Activated B cell treated with CpG ODN at 0.5 μM for 24 hours (primary cell): ENCODE results near the gene GABBR2. TPM values are rescaled to one million over a fixed set of nuclear protein-coding genes. Genes with fewer than 3 reads are reported as not detected.
"Not testable (repeated sequence)": the region's sequence is repeated elsewhere in the genome, so short reads cannot be mapped to it uniquely, and the experiment has no call there.

Source experiments
- ATAC-seq: fragments of 200-7000 bp; cut with Tn5 transposase; one replicate; pipeline ENCODE4 v1.10.0; 2021; ENCODE audit warnings: low read depth, mild to moderate bottlenecking, moderate library complexity
- CTCF ChIA-PET: fragments of 350-600 bp; sonication (Branson Sonifier 250); formaldehyde crosslinking; loops from one replicate; lab custom pipeline; 2021; ENCODE audit warnings: antibody characterized with exemption; lab: Charles Lee
- POLR2A ChIA-PET: fragments of 350-600 bp; sonication (Branson Sonifier 250); formaldehyde crosslinking; loops from one replicate; lab custom pipeline; 2021; ENCODE audit warnings: antibody characterized with exemption; lab: Charles Lee
- DNase-seq: peaks from one replicate; pipeline ENCODE4 v3.0.0; 2022
- H3K27ac Mint-ChIP-seq: one replicate; pipeline ENCODE4 v1.8.0; 2020; ENCODE audit warnings: mixed read lengths
- H3K27me3 Mint-ChIP-seq: one replicate; pipeline ENCODE4 v1.8.0; 2021; ENCODE audit warnings: mixed read lengths
- H3K36me3 Mint-ChIP-seq: one replicate; pipeline ENCODE4 v1.8.0; 2021; ENCODE audit warnings: low read depth, mixed read lengths
- H3K4me1 Mint-ChIP-seq: one replicate; pipeline ENCODE4 v1.8.0; 2021; ENCODE audit warnings: mixed read lengths
- H3K4me3 Mint-ChIP-seq: one replicate; pipeline ENCODE4 v1.8.0; 2020; ENCODE audit warnings: mild to moderate bottlenecking, mixed read lengths
- H3K9me3 Mint-ChIP-seq: one replicate; pipeline ENCODE4 v1.8.0; 2020; ENCODE audit warnings: mixed read lengths
- CTCF ChIP-seq: fragments of 200-600 bp; IDR thresholded peaks from one replicate; pipeline ENCODE4 v1.8.0; 2022; ENCODE audit warnings: antibody characterized with exemption, mild to moderate bottlenecking
- intact Hi-C: fragments of 100-400 bp; cut with micrococcal nuclease; formaldehyde crosslinking; loops from one replicate; pipeline ENCODE4 v1.15.1; 2024
- total RNA-seq: library from RNA; stranded (reverse); gene quantifications from 2 replicates; pipeline ENCODE4 v1.2.3, GENCODE V29; 2022

Gene GABBR2
- total RNA-seq, 1 donor from 2014 or later = not detected

GRCh38 chr9:98687911-98688310, 20.8 kb downstream of the GABBR2 start:
- H3K4me1 Mint-ChIP-seq = no peaks in the 10 kb centered on the region
- no peak overlapping the region for H3K4me3 Mint-ChIP-seq
- H3K36me3 Mint-ChIP-seq = no peaks in the 10 kb centered on the region
- POLR2A ChIA-PET = no interaction called here
- DNase-seq (no peak), ATAC-seq (no peak)
- H3K27ac Mint-ChIP-seq = no peak overlapping the region
- CTCF ChIA-PET = no interaction called here
- no peak for TF ChIP-seq CTCF
- H3K9me3 Mint-ChIP-seq = no peaks in the 10 kb centered on the region
- peaks cover 7% of the 10 kb centered on the region for H3K27me3 Mint-ChIP-seq
- intact Hi-C loops = no loop called here

GRCh38 chr9:98686961-98687855, 21.5 kb downstream of the GABBR2 start:
- no peak for TF ChIP-seq CTCF
- ChIA-PET CTCF (no interaction called here), POLR2A (no interaction called here)
- H3K4me1 Mint-ChIP-seq = no peaks in the 10 kb centered on the region
- H3K9me3 Mint-ChIP-seq = no peaks in the 10 kb centered on the region
- H3K4me3 Mint-ChIP-seq = no peak overlapping the region
- intact Hi-C loops = no loop called here
- ATAC-seq = no peak
- no peaks in the 10 kb centered on the region for H3K36me3 Mint-ChIP-seq
- DNase-seq = no peak
- peaks cover 7% of the 10 kb centered on the region for H3K27me3 Mint-ChIP-seq
- no peak overlapping the region for H3K27ac Mint-ChIP-seq

- intact Hi-C loops, POLR2A ChIA-PET, ATAC-seq, H3K27me3 Mint-ChIP-seq, CTCF ChIA-PET, H3K36me3 Mint-ChIP-seq, H3K9me3 Mint-ChIP-seq, H3K27ac Mint-ChIP-seq, H3K4me1 Mint-ChIP-seq, DNase-seq, H3K4me3 Mint-ChIP-seq: not testable (repeated sequence)
Observed at GRCh38 chr9:98684816-98685215, 23.9 kb downstream of the GABBR2 start.

- Mint-ChIP-seq H3K36me3 (no peaks in the 10 kb centered on the region), H3K4me1 (peaks cover 3% of the 10 kb centered on the region), H3K4me3 (no peak overlapping the region), H3K27ac (no peak overlapping the region), H3K9me3 (peaks cover 4% of the 10 kb centered on the region), H3K27me3 (peaks cover 19% of the 10 kb centered on the region)
- ATAC-seq = no peak
- DNase-seq = no peak
- CTCF ChIA-PET = no interaction called here
- POLR2A ChIA-PET = no interaction called here
- intact Hi-C loops = no loop called here
- no peak for TF ChIP-seq CTCF
Observed at GRCh38 chr9:98678244-98678842, 30.4 kb downstream of the GABBR2 start.

- intact Hi-C loops = no loop called here
- no peak for TF ChIP-seq CTCF
- no peak overlapping the region for H3K4me3 Mint-ChIP-seq
- ATAC-seq (no peak), DNase-seq (no peak)
- ChIA-PET POLR2A (no interaction called here), CTCF (no interaction called here)
- no peaks in the 10 kb centered on the region for H3K36me3 Mint-ChIP-seq
- peaks cover 3% of the 10 kb centered on the region for H3K4me1 Mint-ChIP-seq
- H3K27me3 Mint-ChIP-seq = peaks cover 20% of the 10 kb centered on the region
- no peak overlapping the region for H3K27ac Mint-ChIP-seq
- H3K9me3 Mint-ChIP-seq = peaks cover 4% of the 10 kb centered on the region
Observed at GRCh38 chr9:98673681-98674080, 35.1 kb downstream of the GABBR2 start.
